Astrocyte (in vitro differentiated cells and primary cell): ENCODE measurements around the gene MCIDAS. TPM values are rescaled to one million over a fixed set of nuclear protein-coding genes. Genes with fewer than 3 reads are reported as not detected.

Experiments
- DNase-seq: peaks from one replicate; pipeline ENCODE4 v3.0.0-alpha.2; 2010; ENCODE audit warnings: low read depth
- FAIRE-seq: peaks from 2 replicates; lab custom pipeline; 2011; peaks lifted over from hg19 to GRCh38; lab: Jason Lieb, UNC
- H2AFZ ChIP-seq: 2 replicates; pipeline ENCODE4 v1.6.0; 2012; ENCODE audit warnings: low read depth, low read length, inconsistent platforms
- H3K27ac ChIP-seq: 2 replicates; pipeline ENCODE4 v1.5.1; 2011; ENCODE audit warnings: low read depth, low read length, inconsistent platforms
- H3K27me3 ChIP-seq: 2 replicates; pipeline ENCODE4 v1.6.0; 2011; ENCODE audit warnings: low read length, inconsistent platforms; ENCODE audit not compliant: insufficient read depth
- H3K36me3 ChIP-seq: 2 replicates; pipeline ENCODE4 v1.5.1; 2011; ENCODE audit warnings: low read length, inconsistent platforms; ENCODE audit not compliant: insufficient read depth
- H3K4me1 ChIP-seq: 2 replicates; pipeline ENCODE4 v1.5.1; 2011; ENCODE audit warnings: low read length, inconsistent platforms; ENCODE audit not compliant: insufficient read depth
- H3K4me2 ChIP-seq: 2 replicates; pipeline ENCODE4 v1.6.0; 2012; ENCODE audit warnings: low read length, inconsistent platforms
- H3K4me3 ChIP-seq: 2 replicates; pipeline ENCODE4 v1.5.1; 2011; ENCODE audit warnings: low read depth, mild to moderate bottlenecking, low read length, inconsistent platforms; ENCODE audit not compliant: insufficient read depth
- H3K79me2 ChIP-seq: 2 replicates; pipeline ENCODE4 v1.6.0; 2012; ENCODE audit warnings: mild to moderate bottlenecking, low read length, inconsistent platforms; ENCODE audit not compliant: insufficient read depth
- H3K9ac ChIP-seq: 2 replicates; pipeline ENCODE4 v1.6.0; 2012; ENCODE audit warnings: mild to moderate bottlenecking, low read length, inconsistent platforms
- H3K9me3 ChIP-seq: 2 replicates; pipeline ENCODE4 v1.5.1; 2012; ENCODE audit warnings: low read depth, mild to moderate bottlenecking, low read length, inconsistent platforms; ENCODE audit not compliant: insufficient read depth
- H4K20me1 ChIP-seq: 2 replicates; pipeline ENCODE4 v1.6.0; 2012; ENCODE audit warnings: low read length, inconsistent platforms; ENCODE audit not compliant: insufficient read depth
- H3K27ac Mint-ChIP-seq: one replicate; pipeline ENCODE4 v1.8.0; 2021; ENCODE audit warnings: mild to moderate bottlenecking, mixed read lengths; ENCODE audit not compliant: unreplicated experiment
- H3K27me3 Mint-ChIP-seq: one replicate; pipeline ENCODE4 v1.8.0; 2021; ENCODE audit warnings: low read depth, mixed read lengths; ENCODE audit not compliant: unreplicated experiment
- H3K36me3 Mint-ChIP-seq: one replicate; pipeline ENCODE4 v1.8.0; 2021; ENCODE audit warnings: low read depth, mixed read lengths; ENCODE audit not compliant: unreplicated experiment
- H3K4me1 Mint-ChIP-seq: one replicate; pipeline ENCODE4 v1.8.0; 2021; ENCODE audit warnings: low read depth, mixed read lengths; ENCODE audit not compliant: unreplicated experiment
- H3K4me3 Mint-ChIP-seq: one replicate; pipeline ENCODE4 v1.8.0; 2021; ENCODE audit warnings: mild to moderate bottlenecking, moderate library complexity, mixed read lengths; ENCODE audit not compliant: unreplicated experiment
- H3K9me3 Mint-ChIP-seq: one replicate; pipeline ENCODE4 v1.8.0; 2021; ENCODE audit warnings: mild to moderate bottlenecking, mixed read lengths; ENCODE audit not compliant: unreplicated experiment
- CTCF ChIP-seq: IDR thresholded peaks from 2 replicates; pipeline ENCODE4 v1.5.1; 2011; ENCODE audit warnings: low read depth, mild to moderate bottlenecking, inconsistent platforms, low read length, moderate library complexity; ENCODE audit not compliant: insufficient read depth
- EZH2 ChIP-seq: IDR thresholded peaks from 2 replicates; pipeline ENCODE4 v1.6.1; 2012; ENCODE audit warnings: mild to moderate bottlenecking, low read length, inconsistent platforms; ENCODE audit not compliant: insufficient read depth
- total RNA-seq: library from RNA; stranded (reverse); gene quantifications from 2 replicates; pipeline ENCODE4 v1.2.1, GENCODE V29; 2021

Gene MCIDAS
- total RNA-seq, 1 donor from 2014 or later, result not detected

- no peak overlapping the region for H3K27ac Mint-ChIP-seq
- no peak overlapping the region for H3K4me3 Mint-ChIP-seq
Observed at GRCh38 chr5:55218967-55219366, 8.1 kb downstream of the MCIDAS start.

DNA sequence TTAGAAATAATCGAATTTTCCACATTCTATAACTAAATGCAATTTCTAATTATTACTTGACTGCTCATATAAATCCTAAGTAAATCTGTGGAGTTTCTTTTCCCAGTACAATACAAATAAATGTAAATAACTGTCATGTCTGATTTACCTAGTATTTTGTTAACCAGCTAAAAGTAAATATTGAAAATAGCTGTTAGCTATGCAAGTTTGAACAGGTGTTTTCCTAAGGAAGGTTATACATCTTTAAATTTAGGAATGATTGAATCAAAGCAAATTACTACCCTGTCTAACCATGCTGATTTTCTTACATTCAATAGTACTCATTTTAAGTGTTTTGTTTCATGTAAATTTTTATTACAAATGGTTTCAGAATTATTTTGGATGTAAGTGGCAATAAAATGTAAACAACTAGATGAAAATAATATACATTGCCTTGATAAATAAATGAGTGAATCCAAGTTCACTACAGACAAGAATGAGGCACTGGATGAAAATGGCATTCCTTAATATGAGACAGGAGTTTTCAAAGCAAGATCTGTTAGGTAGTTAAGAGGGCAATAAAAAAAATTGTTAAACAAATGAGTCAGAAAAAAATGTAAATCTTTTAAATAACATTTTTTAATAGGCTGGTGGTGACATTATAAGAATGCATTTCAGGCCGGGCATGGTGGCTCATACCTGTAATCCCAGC is 15.8 kb downstream of the MCIDAS start:
- no peak overlapping the region for H3K27ac ChIP-seq
- no peaks in the 10 kb centered on the region for H4K20me1 ChIP-seq
- DNase-seq, result no peak
- TF ChIP-seq CTCF, result no peak
- TF ChIP-seq EZH2, result no peak
- H3K79me2 ChIP-seq, result no peaks in the 10 kb centered on the region
- H3K4me3 ChIP-seq, result no peak overlapping the region
- peaks cover 14% of the 10 kb centered on the region for H3K27me3 ChIP-seq
- H3K36me3 Mint-ChIP-seq, result no peaks in the 10 kb centered on the region
- no peak overlapping the region for H3K27ac Mint-ChIP-seq
- H3K4me1 Mint-ChIP-seq, result no peaks in the 10 kb centered on the region
- no peak overlapping the region for H3K4me3 Mint-ChIP-seq
- H3K27me3 Mint-ChIP-seq, result peaks cover 16% of the 10 kb centered on the region
- H3K4me1 ChIP-seq, result no peaks in the 10 kb centered on the region
- no peaks in the 10 kb centered on the region for H3K36me3 ChIP-seq
- FAIRE-seq, result no peak
- no peak overlapping the region for H2AFZ ChIP-seq
- no peaks in the 10 kb centered on the region for H3K9me3 ChIP-seq
- no peak overlapping the region for H3K9ac ChIP-seq
- peaks cover 2% of the 10 kb centered on the region for H3K9me3 Mint-ChIP-seq
- no peak overlapping the region for H3K4me2 ChIP-seq

More at GRCh38 chr5:55218967-55219366, 8.1 kb downstream of the MCIDAS start:
- TF ChIP-seq CTCF, result no peak
- TF ChIP-seq EZH2, result no peak
- no peak overlapping the region for H3K27ac ChIP-seq
- peaks cover 2% of the 10 kb centered on the region for H3K9me3 ChIP-seq
- Mint-ChIP-seq H3K36me3 (no peaks in the 10 kb centered on the region), H3K9me3 (peaks cover 10% of the 10 kb centered on the region), H3K4me1 (peaks cover 4% of the 10 kb centered on the region), H3K27me3 (peaks cover 56% of the 10 kb centered on the region)
- H3K27me3 ChIP-seq, result peaks cover 70% of the 10 kb centered on the region
- FAIRE-seq (no peak), DNase-seq (no peak)
- H3K4me3 ChIP-seq, result no peak overlapping the region
- no peak overlapping the region for H3K4me2 ChIP-seq
- H3K36me3 ChIP-seq, result no peaks in the 10 kb centered on the region
- H3K79me2 ChIP-seq, result no peaks in the 10 kb centered on the region
- H3K9ac ChIP-seq, result no peak overlapping the region
- H2AFZ ChIP-seq, result no peak overlapping the region
- H3K4me1 ChIP-seq, result peaks cover 14% of the 10 kb centered on the region
- H4K20me1 ChIP-seq, result no peaks in the 10 kb centered on the region

DNA sequence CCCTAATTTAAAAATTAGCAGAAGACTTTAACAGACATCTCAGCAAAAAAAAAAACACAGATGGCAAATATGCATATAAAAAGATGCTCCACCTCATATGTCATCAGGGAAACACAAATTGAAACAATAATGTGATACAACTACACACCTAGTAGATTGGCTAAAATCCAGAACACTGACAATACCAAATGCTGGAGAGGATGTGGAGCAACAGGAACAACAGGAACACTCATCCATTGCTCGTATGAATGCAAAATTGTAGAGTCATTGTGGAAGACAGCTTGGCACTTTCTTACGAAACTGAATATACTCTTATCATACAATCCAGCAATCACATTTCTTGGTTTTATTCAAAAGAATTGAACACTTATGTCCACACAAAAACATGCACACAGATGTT is 22.1 kb downstream of the MCIDAS start:
- Histone ChIP-seq H3K4me2 (no peak overlapping the region), H3K4me1 (no peaks in the 10 kb centered on the region), H3K9ac (no peak overlapping the region), H3K4me3 (no peak overlapping the region), H4K20me1 (no peaks in the 10 kb centered on the region), H3K27ac (no peak overlapping the region), H3K9me3 (no peaks in the 10 kb centered on the region), H3K36me3 (no peaks in the 10 kb centered on the region), H3K79me2 (no peaks in the 10 kb centered on the region), H3K27me3 (peaks cover 19% of the 10 kb centered on the region), H2AFZ (no peak overlapping the region)
- FAIRE-seq (no peak), DNase-seq (no peak)
- H3K4me3 Mint-ChIP-seq, result no peak overlapping the region
- no peaks in the 10 kb centered on the region for H3K4me1 Mint-ChIP-seq
- H3K27ac Mint-ChIP-seq, result no peak overlapping the region
- peaks cover 31% of the 10 kb centered on the region for H3K27me3 Mint-ChIP-seq
- H3K9me3 Mint-ChIP-seq, result peaks cover 3% of the 10 kb centered on the region
- no peaks in the 10 kb centered on the region for H3K36me3 Mint-ChIP-seq
- TF ChIP-seq EZH2 (no peak), CTCF (no peak)
